HG03469 (cell line): ENCODE measurements around the gene BCL7A.
"Not testable (repeated sequence)": the region's sequence is repeated elsewhere in the genome, so short reads cannot be mapped to it uniquely, and the experiment has no call there.

Experiments
- ATAC-seq: cut with Tn5 transposase; IDR thresholded peaks from one replicate; pipeline ENCODE4 v1.9.1; 2021; ENCODE audit warnings: mild to moderate bottlenecking, moderate library complexity, moderate number of reproducible peaks; ENCODE audit not compliant: unreplicated experiment

The BCL7A gene

GRCh38 chr12:122050706-122051105, 29.0 kb downstream of the BCL7A start:
- no peak for ATAC-seq

- ATAC-seq, result no peak
Measured at GRCh38 chr12:122051231-122051876, 29.7 kb downstream of the BCL7A start.

- no peak for ATAC-seq
Measured at GRCh38 chr12:122052285-122052684, 30.6 kb downstream of the BCL7A start.

GRCh38 chr12:122054842-122055520, 33.3 kb downstream of the BCL7A start:
- ATAC-seq, result no peak

GRCh38 chr12:122056406-122056805, 34.7 kb downstream of the BCL7A start:
- ATAC-seq, result not testable (repeated sequence)

GRCh38 chr12:122057007-122057735, 35.5 kb downstream of the BCL7A start:
- ATAC-seq, result no peak

- ATAC-seq, result no peak
Measured at GRCh38 chr12:122057769-122058168, 36.1 kb downstream of the BCL7A start.

GRCh38 chr12:122058549-122059149, 37.0 kb downstream of the BCL7A start:
- no peak for ATAC-seq

- ATAC-seq, result no peak
Measured at GRCh38 chr12:122059203-122059960, 37.7 kb downstream of the BCL7A start.

- no peak for ATAC-seq
Measured at GRCh38 chr12:122060081-122060501, 38.4 kb downstream of the BCL7A start.

GRCh38 chr12:122061253-122061652, 39.6 kb downstream of the BCL7A start:
- no peak for ATAC-seq

- ATAC-seq, result no peak
Measured at GRCh38 chr12:122062832-122063693, 41.4 kb downstream of the BCL7A start.

- no peak for ATAC-seq
Measured at GRCh38 chr12:122063694-122064024, 42.0 kb downstream of the BCL7A start.

- ATAC-seq, result no peak
Measured at GRCh38 chr12:122064025-122064777, 42.5 kb downstream of the BCL7A start.

GRCh38 chr12:122064780-122065588, 43.3 kb downstream of the BCL7A start:
- no peak for ATAC-seq

GRCh38 chr12:122067548-122067947, 45.9 kb downstream of the BCL7A start:
- ATAC-seq, result no peak

- ATAC-seq, result no peak
Measured at GRCh38 chr12:122067966-122068365, 46.3 kb downstream of the BCL7A start.
